AG04450 (cell line): ENCODE data around the gene DNAI1. TPM values are rescaled to one million over a fixed set of nuclear protein-coding genes. Genes with fewer than 3 reads are reported as not detected.

Source experiments
- CTCF ChIA-PET: fragments of 300-600, 350-600 bp; formaldehyde crosslinking; extraction: SDS; loops from one replicate; lab custom pipeline; 2022; ENCODE audit warnings: antibody characterized with exemption, inconsistent platforms; lab: Charles Lee
- POLR2A ChIA-PET: fragments of 350-600 bp; formaldehyde crosslinking; extraction: SDS; loops from one replicate; lab custom pipeline; 2021; ENCODE audit warnings: antibody characterized with exemption, inconsistent platforms; lab: Yijun Ruan, JAX
- DNase-seq: peaks from one replicate; pipeline ENCODE4 v3.0.0-alpha.2; 2011; ENCODE audit warnings: low read depth, low spot score
- H3K27ac ChIP-seq: one replicate; pipeline ENCODE4 v1.5.1; 2012; ENCODE audit warnings: low read depth, low read length, control low read depth
- H3K27me3 ChIP-seq: one replicate; pipeline ENCODE4 v1.6.0; 2012; ENCODE audit warnings: low read length; ENCODE audit not compliant: control insufficient read depth, insufficient read depth
- H3K4me3 ChIP-seq: 2 replicates; pipeline ENCODE4 v1.5.1; 2011; ENCODE audit warnings: mild to moderate bottlenecking, low read depth, low read length, control low read depth
- H3K9me3 ChIP-seq: 2 replicates; pipeline ENCODE4 v1.5.1; 2012; ENCODE audit warnings: low read length; ENCODE audit not compliant: control insufficient read depth, insufficient read depth
- CTCF ChIP-seq: IDR thresholded peaks from 2 replicates; pipeline ENCODE4 v1.5.1; 2011; ENCODE audit warnings: low read depth, low read length, control low read depth, inconsistent platforms
- polyA plus RNA-seq: library from polyadenylated mRNA; depleted of rRNA; stranded (reverse); fragments of >200 nt; gene quantifications from 2 replicates; pipeline ENCODE4 v1.2.3, GENCODE V29; 2011

Gene DNAI1
- polyA plus RNA-seq, 1 experiment = not detected

- ChIA-PET POLR2A (no interaction called here), CTCF (interaction anchor here (1.2 to 2.0 kb wide), 3 partner anchors 12 to 74 kb away, joined by 3 to 6 read pairs (median 4); no protein-coding TSS in a partner anchor)
- peaks cover 3% of the 10 kb centered on the region; the same call in 1 of the 2 replicates for H3K9me3 ChIP-seq
- no peak for TF ChIP-seq CTCF
- peaks cover 39% of the 10 kb centered on the region for H3K27me3 ChIP-seq
- no peak overlapping the region for H3K4me3 ChIP-seq
- no peak for DNase-seq
- H3K27ac ChIP-seq = no peak overlapping the region
Observed at GRCh38 chr9:34559624-34560455, 101.2 kb downstream of the DNAI1 start.

- Histone ChIP-seq H3K9me3 (peaks cover 3% of the 10 kb centered on the region; the same call in 1 of the 2 replicates), H3K4me3 (no peak overlapping the region), H3K27ac (no peak overlapping the region), H3K27me3 (peaks cover 41% of the 10 kb centered on the region)
- no peak for TF ChIP-seq CTCF
- ChIA-PET CTCF (interaction anchor here (1.7 to 2.0 kb wide), 2 partner anchors 30 to 73 kb away, joined by 4 to 6 read pairs; no protein-coding TSS in a partner anchor), POLR2A (no interaction called here)
- DNase-seq = no peak
Observed at GRCh38 chr9:34560599-34561214, 102.1 kb downstream of the DNAI1 start.

- TF ChIP-seq CTCF = peak; percentile 54
- Histone ChIP-seq H3K27me3 (peaks cover 48% of the 10 kb centered on the region), H3K27ac (no peak overlapping the region), H3K9me3 (peaks cover 3% of the 10 kb centered on the region), H3K4me3 (no peak overlapping the region)
- CTCF ChIA-PET = interaction anchor here (1.8 kb wide), 1 partner anchor 30 kb away, joined by 6 read pairs; no protein-coding TSS in a partner anchor
- no peak for DNase-seq
- POLR2A ChIA-PET = no interaction called here
Observed at GRCh38 chr9:34562135-34562745, 103.6 kb downstream of the DNAI1 start.

- no peak for DNase-seq
- TF ChIP-seq CTCF = no peak
- no peak overlapping the region for H3K4me3 ChIP-seq
- ChIA-PET POLR2A (no interaction called here), CTCF (interaction anchor here (1.8 kb wide), 1 partner anchor 28 kb away, joined by 6 read pairs; no protein-coding TSS in a partner anchor)
- H3K27me3 ChIP-seq = peaks cover 50% of the 10 kb centered on the region
- peaks cover 3% of the 10 kb centered on the region for H3K9me3 ChIP-seq
- no peak overlapping the region for H3K27ac ChIP-seq
Observed at GRCh38 chr9:34563262-34563661, 104.7 kb downstream of the DNAI1 start.
